HCT116 (cell line): ENCODE measurements around the gene KCNC1. TPM values are rescaled to one million over a fixed set of nuclear protein-coding genes. Genes with fewer than 3 reads are reported as not detected.

ENCODE experiments used
- ATAC-seq: fragments of 200-7000 bp; cut with Tn5 transposase; 2 replicates; pipeline ENCODE4 v1.9.1; 2020; ENCODE audit warnings: mild to moderate bottlenecking, moderate library complexity
- BruUV-seq: library from RNA; stranded (reverse); fragments of 400-500 nt; replicated peaks from 2 replicates; lab custom pipeline; 2021; lab: Mats Ljungman, UMichigan
- CTCF ChIA-PET: fragments of 300-600 bp; sonication (Branson Sonifier 250); formaldehyde crosslinking; loops from one replicate; lab custom pipeline; 2021; ENCODE audit warnings: antibody characterized with exemption; lab: Charles Lee
- POLR2A ChIA-PET: fragments of 300-600, 350-600 bp; sonication (Branson Sonifier 250); formaldehyde crosslinking; loops from one replicate; lab custom pipeline; 2021; ENCODE audit warnings: antibody characterized with exemption; lab: Charles Lee
- RAD21 ChIA-PET, 2 experiments: fragments of 300-600 bp; sonication (Branson Sonifier 250); formaldehyde crosslinking; loops; one replicate each; lab custom pipeline; 2023; ENCODE audit warnings: low total read pairs in 2 of 2; ENCODE audit not compliant: uncharacterized antibody in 2 of 2, unreplicated experiment in 2 of 2, low non-redundant PET in 1 of 2; lab: Charles Lee
- DNase-seq: peaks from one replicate; pipeline ENCODE4 v3.0.0-alpha.2; 2010; ENCODE audit warnings: low read depth, low spot score
- H2AFZ ChIP-seq: fragments of 200-600 bp; shearing (Covaris generic), sonication (generic); 2 replicates; pipeline ENCODE4 v1.6.1; 2017; ENCODE audit warnings: low read depth, mixed run types, mixed read lengths, antibody characterized with exemption, low read length; ENCODE audit not compliant: poor library complexity, severe bottlenecking
- H3K27ac ChIP-seq: 2 replicates; pipeline ENCODE4 v1.5.1; 2012; ENCODE audit warnings: low read depth, low read length
- H3K27me3 ChIP-seq: fragments of 200-600 bp; sonication (generic); 2 replicates; pipeline ENCODE4 v1.6.1; 2016; ENCODE audit warnings: mixed run types, low read length, mixed read lengths; ENCODE audit not compliant: insufficient read depth
- H3K36me3 ChIP-seq, 2 experiments: fragments of 200-500 bp in 1 of 2; fragments of 200-600 bp in 1 of 2; sonication (Bioruptor generic) in 1 of 2; sonication (generic) in 1 of 2; 2 replicates each; pipeline versions ENCODE4 v1.5.1 to v1.6.1; 2014 to 2016; ENCODE audit warnings: low read length in 2 of 2, inconsistent platforms in 1 of 2, mixed read lengths in 1 of 2, mixed run types in 1 of 2; ENCODE audit not compliant: insufficient read depth in 2 of 2, control insufficient read depth in 1 of 2
- H3K4me1 ChIP-seq, 2 experiments: fragments of 200-600 bp in 1 of 2; sonication (generic) in 1 of 2; 2 replicates each; pipeline versions ENCODE4 v1.5.1 to v1.6.1; 2012 to 2017; ENCODE audit warnings: low read length in 2 of 2, inconsistent platforms in 1 of 2, mild to moderate bottlenecking in 1 of 2, mixed read lengths in 1 of 2, mixed run types in 1 of 2, moderate library complexity in 1 of 2; ENCODE audit not compliant: insufficient read depth in 2 of 2, control insufficient read depth in 1 of 2
- H3K4me2 ChIP-seq: fragments of 200-600 bp; sonication (generic); 2 replicates; pipeline ENCODE4 v1.6.1; 2017; ENCODE audit warnings: mixed run types, low read length, mixed read lengths
- H3K4me3 ChIP-seq, 2 experiments: fragments of 200-600 bp in 1 of 2; sonication (generic) in 1 of 2; replicated peaks in 1 of 2; 2 replicates each; pipeline ENCODE4 v1.5.1; 2011 to 2016; ENCODE audit warnings: low read length in 2 of 2, control low read depth in 1 of 2, low read depth in 1 of 2, mild to moderate bottlenecking in 1 of 2, mixed read lengths in 1 of 2, mixed run types in 1 of 2
- H3K79me2 ChIP-seq: fragments of 200-600 bp; sonication (generic); 2 replicates; pipeline ENCODE4 v1.6.1; 2017; ENCODE audit warnings: mild to moderate bottlenecking, mixed run types, low read length, moderate library complexity, mixed read lengths; ENCODE audit not compliant: insufficient read depth
- H3K9ac ChIP-seq: fragments of 200-600 bp; sonication (generic); 2 replicates; pipeline ENCODE4 v1.6.1; 2016; ENCODE audit warnings: low read length, mixed read lengths
- H3K9me2 ChIP-seq: fragments of 200-600 bp; sonication (generic), shearing (Covaris generic); 2 replicates; pipeline ENCODE4 v1.6.1; 2017; ENCODE audit warnings: mixed run types, mild to moderate bottlenecking, moderate library complexity; ENCODE audit not compliant: insufficient read depth
- H3K9me3 ChIP-seq, 2 experiments: fragments of 200-500 bp in 1 of 2; fragments of 200-600 bp in 1 of 2; sonication (Bioruptor generic) in 1 of 2; sonication (generic) in 1 of 2; 2 replicates each; pipeline ENCODE4 v1.6.1; 2014 to 2017; ENCODE audit warnings: low read length in 2 of 2, mixed read lengths in 2 of 2, inconsistent platforms in 1 of 2, low read depth in 1 of 2, mild to moderate bottlenecking in 1 of 2, mixed run types in 1 of 2, moderate library complexity in 1 of 2; ENCODE audit not compliant: control insufficient read depth in 1 of 2, insufficient read depth in 1 of 2
- H4K20me1 ChIP-seq: fragments of 200-600 bp; sonication (generic), shearing (Covaris generic); 2 replicates; pipeline ENCODE4 v1.6.1; 2017; ENCODE audit warnings: mixed run types, mild to moderate bottlenecking, moderate library complexity; ENCODE audit not compliant: insufficient read depth
- ATF3 ChIP-seq: IDR thresholded peaks from 2 replicates; pipeline ENCODE4 v1.6.1; 2012
- CBX3 ChIP-seq: IDR thresholded peaks from 2 replicates; pipeline ENCODE4 v1.6.1; 2012; ENCODE audit warnings: low read depth
- CEBPB ChIP-seq: IDR thresholded peaks from 2 replicates; pipeline ENCODE4 v1.6.1; 2012; ENCODE audit warnings: low read depth
- EGR1 ChIP-seq: IDR thresholded peaks from 2 replicates; pipeline ENCODE4 v1.6.1; 2012; ENCODE audit warnings: low read depth
- ELF1 ChIP-seq: IDR thresholded peaks from 2 replicates; pipeline ENCODE4 v1.6.1; 2012; ENCODE audit warnings: low read depth, borderline replicate concordance
- EZH2 ChIP-seq: fragments of 200-600 bp; sonication (generic); IDR thresholded peaks from 2 replicates; pipeline ENCODE4 v1.6.1; 2017; ENCODE audit warnings: antibody characterized with exemption, mixed run types
- EZH2phosphoT487 ChIP-seq: fragments of 200-600 bp; IDR thresholded peaks from 2 replicates; pipeline ENCODE4 v1.6.1; 2018; ENCODE audit warnings: antibody characterized with exemption, borderline replicate concordance
- FOSL1 ChIP-seq: IDR thresholded peaks from 2 replicates; pipeline ENCODE4 v1.6.1; 2012; ENCODE audit warnings: low read depth
- POLR2AphosphoS5 ChIP-seq: IDR thresholded peaks from 2 replicates; pipeline ENCODE4 v1.6.1; 2011; ENCODE audit warnings: mild to moderate bottlenecking, low read depth, low read length, moderate library complexity
- RAD21 ChIP-seq: IDR thresholded peaks from 2 replicates; pipeline ENCODE4 v1.6.1; 2012; ENCODE audit warnings: low read depth, mild to moderate bottlenecking
- SIN3A ChIP-seq: IDR thresholded peaks from 2 replicates; pipeline ENCODE4 v1.6.1; 2012; ENCODE audit warnings: low read depth
- SP1 ChIP-seq: IDR thresholded peaks from 2 replicates; pipeline ENCODE4 v1.6.1; 2012; ENCODE audit warnings: low read depth
- SRF ChIP-seq: IDR thresholded peaks from 2 replicates; pipeline ENCODE4 v1.6.1; 2012; ENCODE audit warnings: low read depth
- TCF7L2 ChIP-seq: IDR thresholded peaks from 2 replicates; pipeline ENCODE4 v1.7.0; 2011; ENCODE audit warnings: borderline replicate concordance, inconsistent platforms; ENCODE audit not compliant: insufficient read depth, insufficient read length; ENCODE audit errors: extremely low read depth
- YY1 ChIP-seq: IDR thresholded peaks from 2 replicates; pipeline ENCODE4 v1.6.1; 2011; ENCODE audit warnings: low read length, low read depth, moderate library complexity, mild to moderate bottlenecking; ENCODE audit not compliant: insufficient replicate concordance; ENCODE audit errors: extremely low read depth
- ZNF274 ChIP-seq: fragments of 200-500 bp; sonication (Bioruptor generic); IDR thresholded peaks from 2 replicates; pipeline ENCODE4 v1.6.1; 2014; ENCODE audit warnings: mild to moderate bottlenecking, low read depth, low read length, inconsistent platforms
- intact Hi-C: fragments of 100-400 bp; cut with micrococcal nuclease; formaldehyde crosslinking; loops from 2 replicates; pipeline ENCODE4 v1.10.0; 2022
- total RNA-seq: library from RNA; stranded (reverse); gene quantifications from one replicate; pipeline ENCODE4 v1.2.1, GENCODE V29; 2021; ENCODE audit not compliant: unreplicated experiment
- TF ChIP-seq, protein P1 (sequence below), 3 experiments: fragments of 200-600 bp in 1 of 3; sonication (generic) in 1 of 3; IDR thresholded peaks in 2 of 3; conservative IDR thresholded peaks in 1 of 3; 2 replicates each; pipeline ENCODE4 v1.5.1; 2012 to 2017; ENCODE audit warnings: low read depth in 2 of 3, low read length in 2 of 3, antibody characterized with exemption in 1 of 3, borderline replicate concordance in 1 of 3, control low read depth in 1 of 3, mild to moderate bottlenecking in 1 of 3, mixed read lengths in 1 of 3, mixed run types in 1 of 3, moderate library complexity in 1 of 3; ENCODE audit not compliant: insufficient read depth in 1 of 3
- TF ChIP-seq, protein P2 (sequence below): IDR thresholded peaks from 2 replicates; pipeline ENCODE4 v1.6.1; 2011; ENCODE audit warnings: mild to moderate bottlenecking, low read length, moderate library complexity; ENCODE audit not compliant: insufficient replicate concordance; ENCODE audit errors: extremely low read depth

KCNC1 gene
- total RNA-seq, 1 experiment from 2014 or later: 0.12 TPM

DNA sequence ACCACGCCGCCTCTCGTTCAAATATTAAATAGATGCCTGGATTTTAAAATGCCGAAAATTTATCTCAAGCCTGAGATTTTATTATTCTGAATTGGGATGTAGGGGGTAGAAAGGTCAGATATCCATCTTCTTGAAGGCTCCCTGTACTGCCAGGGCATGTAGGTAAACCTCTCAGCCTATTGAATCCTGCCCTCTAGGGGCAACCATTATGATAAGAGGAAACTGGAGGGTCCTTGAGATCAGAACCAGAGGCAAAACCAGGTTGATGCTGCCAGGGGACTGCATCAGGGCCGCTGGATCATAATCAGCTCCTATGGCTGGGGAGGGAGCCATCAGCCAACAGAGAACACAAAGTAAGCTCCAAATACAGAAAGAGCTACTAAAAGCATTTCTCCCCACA, 92.4 kb downstream of the KCNC1 start:
- intact Hi-C loops: loop anchor here (5.0 kb wide), 1 partner anchor 65 kb away; no protein-coding TSS in a partner anchor
- Histone ChIP-seq H3K4me1 (no peaks in the 10 kb centered on the region), H3K9me3 (no peaks in the 10 kb centered on the region), H3K9me2 (no peaks in the 10 kb centered on the region), H3K79me2 (no peaks in the 10 kb centered on the region), H3K27ac (no peak overlapping the region), H2AFZ (no peak overlapping the region), H3K9ac (no peak overlapping the region), H4K20me1 (no peaks in the 10 kb centered on the region), H3K27me3 (no peaks in the 10 kb centered on the region), H3K4me3 (no peak overlapping the region), H3K4me2 (no peak overlapping the region), H3K36me3 (no peaks in the 10 kb centered on the region)
- RAD21 ChIA-PET: no interaction called here
- ATAC-seq (peak; percentile 67), DNase-seq (no peak)
- no peak for TF ChIP-seq FOSL1
- TF ChIP-seq, protein P1, sequence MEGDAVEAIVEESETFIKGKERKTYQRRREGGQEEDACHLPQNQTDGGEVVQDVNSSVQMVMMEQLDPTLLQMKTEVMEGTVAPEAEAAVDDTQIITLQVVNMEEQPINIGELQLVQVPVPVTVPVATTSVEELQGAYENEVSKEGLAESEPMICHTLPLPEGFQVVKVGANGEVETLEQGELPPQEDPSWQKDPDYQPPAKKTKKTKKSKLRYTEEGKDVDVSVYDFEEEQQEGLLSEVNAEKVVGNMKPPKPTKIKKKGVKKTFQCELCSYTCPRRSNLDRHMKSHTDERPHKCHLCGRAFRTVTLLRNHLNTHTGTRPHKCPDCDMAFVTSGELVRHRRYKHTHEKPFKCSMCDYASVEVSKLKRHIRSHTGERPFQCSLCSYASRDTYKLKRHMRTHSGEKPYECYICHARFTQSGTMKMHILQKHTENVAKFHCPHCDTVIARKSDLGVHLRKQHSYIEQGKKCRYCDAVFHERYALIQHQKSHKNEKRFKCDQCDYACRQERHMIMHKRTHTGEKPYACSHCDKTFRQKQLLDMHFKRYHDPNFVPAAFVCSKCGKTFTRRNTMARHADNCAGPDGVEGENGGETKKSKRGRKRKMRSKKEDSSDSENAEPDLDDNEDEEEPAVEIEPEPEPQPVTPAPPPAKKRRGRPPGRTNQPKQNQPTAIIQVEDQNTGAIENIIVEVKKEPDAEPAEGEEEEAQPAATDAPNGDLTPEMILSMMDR (IDR thresholded peaks at IDR 0.05 in 2 of 3, conservative IDR thresholded peaks at IDR 0.05 in 1 of 3; ENCODE audit: borderline replicate concordance in 1 of 3, insufficient read depth in 1 of 3, low read depth in 2 of 3, low read length in 2 of 3): peak; percentile 37 to 48 (median 41); a peak in 4 of 6 replicates
- no peak for TF ChIP-seq TCF7L2
- no peak for TF ChIP-seq ATF3
- no peak for TF ChIP-seq EZH2
- TF ChIP-seq SRF: no peak
- no peak for TF ChIP-seq CEBPB
- TF ChIP-seq SIN3A: no peak
- TF ChIP-seq, protein P2, sequence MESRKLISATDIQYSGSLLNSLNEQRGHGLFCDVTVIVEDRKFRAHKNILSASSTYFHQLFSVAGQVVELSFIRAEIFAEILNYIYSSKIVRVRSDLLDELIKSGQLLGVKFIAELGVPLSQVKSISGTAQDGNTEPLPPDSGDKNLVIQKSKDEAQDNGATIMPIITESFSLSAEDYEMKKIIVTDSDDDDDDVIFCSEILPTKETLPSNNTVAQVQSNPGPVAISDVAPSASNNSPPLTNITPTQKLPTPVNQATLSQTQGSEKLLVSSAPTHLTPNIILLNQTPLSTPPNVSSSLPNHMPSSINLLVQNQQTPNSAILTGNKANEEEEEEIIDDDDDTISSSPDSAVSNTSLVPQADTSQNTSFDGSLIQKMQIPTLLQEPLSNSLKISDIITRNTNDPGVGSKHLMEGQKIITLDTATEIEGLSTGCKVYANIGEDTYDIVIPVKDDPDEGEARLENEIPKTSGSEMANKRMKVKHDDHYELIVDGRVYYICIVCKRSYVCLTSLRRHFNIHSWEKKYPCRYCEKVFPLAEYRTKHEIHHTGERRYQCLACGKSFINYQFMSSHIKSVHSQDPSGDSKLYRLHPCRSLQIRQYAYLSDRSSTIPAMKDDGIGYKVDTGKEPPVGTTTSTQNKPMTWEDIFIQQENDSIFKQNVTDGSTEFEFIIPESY: no peak
- TF ChIP-seq RAD21: peak; percentile 60
- TF ChIP-seq ELF1: no peak
- TF ChIP-seq ZNF274: no peak
- TF ChIP-seq EZH2phosphoT487: no peak
- TF ChIP-seq POLR2AphosphoS5: no peak
- TF ChIP-seq SP1: no peak
- no peak for TF ChIP-seq YY1
- no peak for TF ChIP-seq CBX3
- no peak for TF ChIP-seq EGR1
- CTCF ChIA-PET: interaction anchor here (2.5 kb wide), 1 partner anchor 96 kb away, joined by 12 read pairs; no protein-coding TSS in a partner anchor
- POLR2A ChIA-PET: no interaction called here
- BruUV-seq: no TSS peak
